SJCRH30 (cell line): ENCODE results near the gene MAPK8. TPM values are rescaled to one million over a fixed set of nuclear protein-coding genes. Genes with fewer than 3 reads are reported as not detected.

ENCODE experiments used
- DNase-seq, 2 experiments: peaks; one replicate each; pipeline ENCODE4 v3.0.0-alpha.2; 2015 to 2020
- H3K27ac ChIP-seq: fragments of 250-450 bp; sonication (Bioruptor Pico); 2 replicates; pipeline ENCODE4 v1.5.1; 2020; ENCODE audit warnings: mild to moderate bottlenecking, moderate library complexity
- H3K27me3 ChIP-seq: fragments of 250-450 bp; sonication (Bioruptor Pico); 2 replicates; pipeline ENCODE4 v1.5.1; 2020; ENCODE audit warnings: mild to moderate bottlenecking, moderate library complexity
- H3K36me3 ChIP-seq: fragments of 250-450 bp; sonication (Bioruptor Pico); 2 replicates; pipeline ENCODE4 v1.5.1; 2020; ENCODE audit warnings: mild to moderate bottlenecking, moderate library complexity
- H3K4me1 ChIP-seq: fragments of 250-450 bp; sonication (Bioruptor Pico); 2 replicates; pipeline ENCODE4 v1.5.1; 2020; ENCODE audit warnings: mild to moderate bottlenecking, moderate library complexity
- H3K4me3 ChIP-seq: fragments of 250-450 bp; sonication (Bioruptor Pico); 2 replicates; pipeline ENCODE4 v1.5.1; 2020; ENCODE audit warnings: mild to moderate bottlenecking, moderate library complexity
- H3K9me3 ChIP-seq: fragments of 250-450 bp; sonication (Bioruptor Pico); replicated peaks from 2 replicates; pipeline ENCODE4 v1.5.1; 2020; ENCODE audit warnings: mild to moderate bottlenecking, moderate library complexity
- total RNA-seq: library from RNA; depleted of rRNA; stranded (reverse); fragments of >200 nt; shearing (Covaris generic); gene quantifications from 2 replicates; pipeline ENCODE4 v1.2.3, GENCODE V29; 2014

The MAPK8 gene
- total RNA-seq, 1 experiment from 2014 or later = 58.7 TPM

DNA sequence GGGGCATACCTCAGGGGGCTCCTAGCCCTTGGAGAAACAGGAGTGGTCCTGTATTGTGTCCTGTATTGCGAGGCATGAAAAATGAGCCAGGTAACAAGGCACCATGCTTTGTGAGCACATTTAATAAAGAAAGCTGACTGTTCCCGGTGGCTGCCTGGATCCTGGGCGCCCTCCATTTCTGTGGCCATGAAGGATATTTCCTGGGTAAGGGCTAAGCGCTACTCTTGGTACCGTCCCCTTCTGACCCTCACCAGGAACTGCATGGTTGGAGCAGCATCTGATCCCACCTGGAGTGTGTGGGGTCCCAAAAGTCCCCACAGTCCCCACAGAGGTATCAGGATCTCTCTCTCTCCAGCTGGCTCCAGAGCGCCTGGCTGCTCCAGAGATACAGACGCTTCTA lies 139.5 kb downstream of the MAPK8 start:
- no peak for DNase-seq
- H3K4me1 ChIP-seq = peaks cover 8% of the 10 kb centered on the region; the same call in 1 of the 2 replicates
- H3K27me3 ChIP-seq = no peaks in the 10 kb centered on the region

DNA sequence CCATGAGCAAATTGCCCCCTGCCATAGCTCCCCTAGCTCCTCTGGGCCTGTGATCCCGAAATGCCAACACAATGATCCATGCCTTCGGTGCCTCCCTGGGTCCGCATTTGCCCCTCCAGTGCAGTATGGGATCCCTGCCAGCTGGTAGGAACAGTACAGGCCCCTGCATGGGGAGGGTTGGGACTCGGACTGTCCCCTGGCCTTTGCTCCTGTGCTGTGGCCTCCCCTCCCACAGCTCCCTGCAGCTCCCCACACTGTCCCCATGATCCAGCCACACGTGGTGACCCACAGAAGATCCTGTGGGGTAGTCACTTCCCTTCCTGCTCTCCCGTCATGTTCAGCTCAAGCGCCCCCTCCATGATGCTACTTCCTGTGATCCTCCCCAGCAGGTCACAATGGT lies 140.3 kb downstream of the MAPK8 start:
- no peaks in the 10 kb centered on the region for H3K9me3 ChIP-seq
- no peak overlapping the region for H3K4me3 ChIP-seq
- H3K4me1 ChIP-seq = peaks cover 8% of the 10 kb centered on the region; the same call in 1 of the 2 replicates
- H3K27ac ChIP-seq = no peak overlapping the region
- H3K36me3 ChIP-seq = no peaks in the 10 kb centered on the region
- no peaks in the 10 kb centered on the region for H3K27me3 ChIP-seq
- DNase-seq = no peak

More for the DNA sequence above, 139.5 kb downstream of the MAPK8 start:
- H3K9me3 ChIP-seq = no peaks in the 10 kb centered on the region
- no peak overlapping the region for H3K4me3 ChIP-seq
- H3K36me3 ChIP-seq = no peaks in the 10 kb centered on the region
- no peak overlapping the region for H3K27ac ChIP-seq

GRCh38 chr10:48447356-48448215 lies 141.1 kb downstream of the MAPK8 start:
- Histone ChIP-seq H3K9me3 (no peaks in the 10 kb centered on the region), H3K4me3 (no peak overlapping the region), H3K27me3 (no peaks in the 10 kb centered on the region), H3K4me1 (peaks cover 8% of the 10 kb centered on the region; the same call in 1 of the 2 replicates), H3K36me3 (no peaks in the 10 kb centered on the region), H3K27ac (no peak overlapping the region)
- no peak for DNase-seq

GRCh38 chr10:48448796-48449195 lies 142.3 kb downstream of the MAPK8 start:
- Histone ChIP-seq H3K4me1 (peaks cover 8% of the 10 kb centered on the region; the same call in 1 of the 2 replicates), H3K27me3 (no peaks in the 10 kb centered on the region), H3K36me3 (no peaks in the 10 kb centered on the region), H3K4me3 (no peak overlapping the region), H3K9me3 (no peaks in the 10 kb centered on the region), H3K27ac (no peak overlapping the region)
- DNase-seq = no peak

- Histone ChIP-seq H3K27ac (no peak overlapping the region), H3K4me3 (no peak overlapping the region), H3K27me3 (no peaks in the 10 kb centered on the region), H3K4me1 (peaks cover 6% of the 10 kb centered on the region; the same call in 1 of the 2 replicates), H3K36me3 (no peaks in the 10 kb centered on the region), H3K9me3 (no peaks in the 10 kb centered on the region)
- DNase-seq = no peak
These were observed 143.2 kb downstream of the MAPK8 start for GRCh38 chr10:48449501-48450232.

- peaks cover 7% of the 10 kb centered on the region; the same call in 1 of the 2 replicates for H3K4me1 ChIP-seq
- no peak for DNase-seq
- no peaks in the 10 kb centered on the region for H3K9me3 ChIP-seq
These were observed 143.8 kb downstream of the MAPK8 start for GRCh38 chr10:48450233-48450740.

GRCh38 chr10:48450741-48451466 lies 144.4 kb downstream of the MAPK8 start:
- no peaks in the 10 kb centered on the region for H3K27me3 ChIP-seq
- H3K4me1 ChIP-seq = peaks cover 11% of the 10 kb centered on the region; the same call in 1 of the 2 replicates
- no peak overlapping the region for H3K4me3 ChIP-seq
- no peaks in the 10 kb centered on the region for H3K9me3 ChIP-seq
- no peak overlapping the region for H3K27ac ChIP-seq
- H3K36me3 ChIP-seq = no peaks in the 10 kb centered on the region
- DNase-seq = no peak

More at GRCh38 chr10:48450233-48450740, 143.8 kb downstream of the MAPK8 start:
- Histone ChIP-seq H3K27me3 (no peaks in the 10 kb centered on the region), H3K36me3 (no peaks in the 10 kb centered on the region), H3K4me3 (no peak overlapping the region), H3K27ac (no peak overlapping the region)

DNA sequence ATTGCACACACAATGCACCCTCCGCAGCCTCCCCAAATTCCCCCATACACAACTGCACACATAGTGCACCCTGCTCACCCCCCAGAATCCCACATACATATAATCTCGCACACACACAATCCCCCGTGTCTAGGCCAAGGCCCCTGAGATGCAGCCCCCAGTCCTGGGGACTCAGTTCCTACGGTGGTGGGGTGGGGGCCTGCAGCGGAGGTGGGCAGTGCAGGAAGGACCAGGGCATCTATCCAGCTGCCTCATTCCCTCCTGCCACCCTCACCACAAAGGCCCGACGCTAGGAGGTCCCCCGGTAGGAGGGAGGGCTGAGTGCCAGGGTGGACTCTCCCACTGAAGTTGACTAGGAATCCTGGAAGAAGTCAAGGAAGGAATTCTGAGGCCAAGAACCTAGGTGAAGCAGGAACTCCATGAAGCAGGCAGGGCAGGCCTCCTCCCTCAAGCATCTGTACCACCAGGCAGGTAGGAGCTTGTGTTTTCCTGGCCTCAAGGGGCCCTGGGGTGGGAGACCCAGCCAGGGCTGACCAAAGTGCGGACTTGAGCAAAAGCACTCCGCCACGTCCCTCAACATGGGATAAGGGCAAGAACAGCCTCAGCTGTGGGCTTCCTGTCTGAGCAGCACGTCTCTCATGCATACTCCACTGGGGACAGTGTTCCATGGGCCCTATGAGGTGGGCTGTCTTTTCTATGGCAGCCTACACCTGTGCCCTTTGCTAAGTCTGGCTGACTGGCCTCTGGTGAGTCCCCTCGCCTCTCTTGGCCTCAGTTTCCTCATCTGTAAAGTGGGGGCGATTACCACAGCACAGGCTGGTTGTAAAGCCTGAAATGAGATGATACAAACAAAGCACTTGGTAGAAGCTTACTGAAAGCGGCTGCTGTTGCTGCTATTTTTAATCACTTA lies 145.7 kb downstream of the MAPK8 start:
- H3K27me3 ChIP-seq = no peaks in the 10 kb centered on the region
- DNase-seq = no peak
- H3K27ac ChIP-seq = no peak overlapping the region
- H3K9me3 ChIP-seq = no peaks in the 10 kb centered on the region
- no peaks in the 10 kb centered on the region for H3K36me3 ChIP-seq
- H3K4me1 ChIP-seq = peaks cover 17% of the 10 kb centered on the region; the same call in 1 of the 2 replicates
- no peak overlapping the region for H3K4me3 ChIP-seq

GRCh38 chr10:48452879-48453412 lies 146.5 kb downstream of the MAPK8 start:
- H3K27ac ChIP-seq = no peak overlapping the region
- H3K36me3 ChIP-seq = no peaks in the 10 kb centered on the region
- H3K9me3 ChIP-seq = no peaks in the 10 kb centered on the region
- no peak overlapping the region for H3K4me3 ChIP-seq
- no peaks in the 10 kb centered on the region for H3K27me3 ChIP-seq
- H3K4me1 ChIP-seq = peaks cover 17% of the 10 kb centered on the region; the same call in 1 of the 2 replicates
- DNase-seq = no peak

DNA sequence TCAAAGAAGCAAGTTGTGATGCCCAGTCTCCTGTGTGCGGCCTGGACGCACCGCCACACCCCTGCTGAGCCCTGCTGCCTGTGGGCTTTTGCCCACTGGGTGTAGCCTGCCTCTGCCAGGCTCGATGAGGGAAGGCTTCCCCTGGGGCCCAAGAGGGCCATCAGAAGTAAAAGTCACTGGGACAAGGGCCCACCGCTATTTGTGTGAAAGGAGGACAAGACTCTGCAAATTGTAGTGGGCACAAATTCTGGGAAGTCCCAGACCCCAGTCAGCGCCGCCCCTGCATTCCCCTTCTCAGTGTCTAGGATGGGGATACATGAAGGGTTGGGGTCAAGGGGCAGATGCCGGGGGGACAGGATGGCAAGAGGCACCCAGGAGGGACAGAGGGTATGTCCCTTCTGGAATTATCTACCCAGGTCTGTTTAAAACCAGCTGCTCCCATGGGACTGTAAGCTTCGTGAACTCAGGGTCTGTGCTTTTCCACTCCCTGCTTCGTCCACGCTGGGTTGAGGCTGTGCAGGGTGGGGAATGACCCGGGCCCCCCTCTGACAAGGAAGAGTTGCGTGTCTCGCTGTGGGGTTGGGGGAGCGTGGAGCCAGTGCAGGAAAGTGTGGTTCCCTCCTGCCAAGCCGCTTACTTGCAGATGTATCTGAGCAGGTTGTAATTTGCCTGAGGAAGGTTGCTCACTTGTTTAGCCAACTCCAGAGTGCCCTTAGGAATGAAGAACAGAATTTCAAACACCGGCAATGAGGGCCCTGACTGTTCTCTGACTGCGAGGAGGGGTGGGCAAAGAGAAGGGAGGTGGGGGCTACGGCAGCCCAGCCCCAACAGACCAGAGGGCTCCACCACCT lies 147.2 kb downstream of the MAPK8 start:
- no peak for DNase-seq
- Histone ChIP-seq H3K9me3 (no peaks in the 10 kb centered on the region), H3K4me1 (peaks cover 17% of the 10 kb centered on the region; the same call in 1 of the 2 replicates), H3K27ac (no peak overlapping the region), H3K4me3 (no peak overlapping the region), H3K36me3 (no peaks in the 10 kb centered on the region), H3K27me3 (no peaks in the 10 kb centered on the region)

DNA sequence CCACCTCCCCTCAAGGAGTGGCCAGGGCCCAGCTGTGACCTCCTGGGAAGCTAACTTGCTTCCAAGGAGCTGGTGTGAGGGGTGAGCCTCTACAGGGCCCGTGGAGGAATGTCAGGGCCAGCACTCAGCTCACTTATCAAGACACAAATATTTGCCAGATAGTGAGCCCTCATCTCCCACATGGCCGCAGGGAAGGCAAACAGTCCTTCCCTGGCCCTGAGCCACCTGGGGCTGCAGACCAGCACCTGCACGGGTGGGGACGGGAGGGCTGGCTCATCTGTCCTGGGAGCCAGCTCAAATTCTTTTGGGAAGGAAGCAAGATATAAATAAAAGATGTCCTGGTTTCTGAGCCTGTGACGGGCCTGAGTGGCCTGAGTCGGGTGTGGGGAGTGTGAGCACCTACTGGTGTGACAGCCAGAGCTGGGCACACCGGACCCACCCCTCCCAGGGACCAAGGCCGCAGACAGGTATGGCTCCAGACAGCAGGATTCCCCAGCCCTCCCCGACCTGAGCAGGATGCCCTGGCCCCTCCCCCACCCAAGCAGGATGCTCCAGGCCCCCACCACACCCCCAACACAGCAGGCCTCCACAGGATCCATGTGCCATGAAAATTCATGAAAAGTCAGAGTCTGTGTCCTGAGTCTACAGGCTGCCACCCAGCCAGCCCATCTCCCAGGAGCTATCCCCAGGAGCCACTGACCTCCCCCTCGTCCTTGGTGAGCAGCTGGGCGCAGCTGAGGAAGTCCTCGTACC lies 148.0 kb downstream of the MAPK8 start:
- H3K27me3 ChIP-seq = no peaks in the 10 kb centered on the region
- H3K27ac ChIP-seq = no peak overlapping the region
- peaks cover 17% of the 10 kb centered on the region; the same call in 1 of the 2 replicates for H3K4me1 ChIP-seq
- DNase-seq = no peak
- H3K4me3 ChIP-seq = no peak overlapping the region
- H3K36me3 ChIP-seq = no peaks in the 10 kb centered on the region
- no peaks in the 10 kb centered on the region for H3K9me3 ChIP-seq

DNA sequence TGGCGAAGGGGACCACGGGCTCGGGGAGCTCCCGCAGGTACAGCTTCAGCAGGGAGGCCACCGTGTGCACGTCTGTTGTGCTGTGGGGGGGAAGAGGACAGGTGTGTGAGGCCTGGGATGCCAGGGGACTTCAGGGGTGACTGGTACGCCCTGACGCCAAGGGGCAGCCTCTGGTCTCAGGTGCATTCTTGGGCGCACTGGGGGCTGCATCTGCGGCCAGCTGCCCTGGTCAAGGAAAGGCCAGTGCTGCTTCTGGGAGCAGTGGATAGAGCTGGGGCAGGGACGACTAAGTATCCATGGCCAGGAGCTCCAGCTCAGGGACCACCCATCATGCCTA lies 148.5 kb downstream of the MAPK8 start:
- Histone ChIP-seq H3K36me3 (no peaks in the 10 kb centered on the region), H3K4me1 (peaks cover 17% of the 10 kb centered on the region; the same call in 1 of the 2 replicates)

More for the DNA sequence above, 148.5 kb downstream of the MAPK8 start:
- H3K27me3 ChIP-seq = no peaks in the 10 kb centered on the region
- no peak overlapping the region for H3K4me3 ChIP-seq
- no peaks in the 10 kb centered on the region for H3K9me3 ChIP-seq
- no peak for DNase-seq
- H3K27ac ChIP-seq = no peak overlapping the region
